SK-N-MC (cell line): Measurements from ENCODE around the gene SEMA3A.

Experiments
- EZH2 ChIP-seq: fragments of 200-600 bp; sonication (generic); IDR thresholded peaks from one replicate; pipeline ENCODE4 v1.6.1; 2017; ENCODE audit warnings: antibody characterized with exemption
- FOXP2 ChIP-seq: optimal IDR thresholded peaks from 2 replicates; pipeline ENCODE3; 2011; ENCODE audit warnings: mild to moderate bottlenecking, moderate library complexity; ENCODE audit not compliant: insufficient read depth; ENCODE audit errors: extremely low read length, control extremely low read depth
- POLR2AphosphoS5 ChIP-seq: IDR thresholded peaks from 2 replicates; pipeline ENCODE4 v1.6.1; 2012; ENCODE audit warnings: mild to moderate bottlenecking, low read depth, low read length, borderline replicate concordance

DNA sequence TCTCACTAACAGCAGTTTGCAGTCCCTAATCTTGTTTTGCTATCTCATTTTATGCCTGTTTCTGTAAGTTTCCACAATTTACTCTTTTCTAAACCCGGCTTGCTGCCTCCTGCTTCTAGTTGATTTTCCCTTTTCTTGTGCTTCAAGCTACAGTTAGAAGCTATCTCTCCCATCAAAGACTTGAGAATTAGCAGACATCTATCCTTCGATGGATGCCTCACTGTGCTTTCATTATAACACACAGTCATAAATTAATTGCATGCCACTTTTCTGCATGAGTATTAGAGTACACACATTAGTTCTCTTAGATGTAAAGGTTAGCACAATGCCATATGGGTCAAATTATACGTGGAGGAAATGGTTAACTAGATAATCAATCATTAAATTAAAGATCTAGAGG is 48.7 kb downstream of the SEMA3A start:
- TF ChIP-seq POLR2AphosphoS5 (no peak), EZH2 (no peak), FOXP2 (no peak)
